ENCODE measurements around the gene PPP4C.

Gene PPP4C

GRCh38 chr16:30082545-30083090 is 6.8 kb downstream of the PPP4C start:
- no peak for DNase-seq (ENCODE audit: low read depth, low spot score)

DNA sequence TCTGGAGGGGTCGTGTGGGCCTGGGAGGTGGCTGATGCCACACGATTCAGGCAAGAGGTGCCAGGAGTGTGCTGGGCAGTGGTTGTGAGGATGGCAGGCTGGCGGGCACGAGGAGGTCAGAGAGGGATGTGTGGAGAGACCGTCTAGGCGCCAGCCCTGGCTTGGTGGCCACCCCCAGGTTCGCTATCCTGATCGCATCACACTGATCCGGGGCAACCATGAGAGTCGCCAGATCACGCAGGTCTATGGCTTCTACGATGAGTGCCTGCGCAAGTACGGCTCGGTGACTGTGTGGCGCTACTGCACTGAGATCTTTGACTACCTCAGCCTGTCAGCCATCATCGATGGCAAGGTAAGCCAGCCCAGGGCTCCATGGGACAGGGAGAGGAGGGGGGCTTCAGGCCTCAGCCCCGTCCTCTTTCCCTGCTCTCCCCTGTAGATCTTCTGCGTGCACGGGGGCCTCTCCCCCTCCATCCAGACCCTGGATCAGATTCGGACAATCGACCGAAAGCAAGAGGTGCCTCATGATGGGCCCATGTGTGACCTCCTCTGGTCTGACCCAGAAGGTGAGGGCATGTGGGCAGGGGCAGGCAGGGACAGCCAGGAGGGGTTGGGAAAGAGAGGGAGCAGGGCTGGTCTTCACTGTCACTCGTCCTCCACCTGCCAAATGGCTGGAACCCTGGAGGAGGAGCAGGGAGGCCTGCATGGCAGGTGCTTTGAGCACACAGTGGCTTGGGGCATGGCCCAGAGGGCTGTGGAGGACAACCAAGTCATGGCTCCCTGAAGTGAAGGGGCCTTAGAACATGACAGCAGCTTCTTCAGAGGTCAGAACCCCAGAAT is 7.6 kb downstream of the PPP4C start:
- DNase-seq (ENCODE audit: low read depth, low spot score) = no peak

GRCh38 chr16:30084096-30084815 is 8.5 kb downstream of the PPP4C start:
- no peak for DNase-seq (ENCODE audit: low read depth, low spot score)

DNA sequence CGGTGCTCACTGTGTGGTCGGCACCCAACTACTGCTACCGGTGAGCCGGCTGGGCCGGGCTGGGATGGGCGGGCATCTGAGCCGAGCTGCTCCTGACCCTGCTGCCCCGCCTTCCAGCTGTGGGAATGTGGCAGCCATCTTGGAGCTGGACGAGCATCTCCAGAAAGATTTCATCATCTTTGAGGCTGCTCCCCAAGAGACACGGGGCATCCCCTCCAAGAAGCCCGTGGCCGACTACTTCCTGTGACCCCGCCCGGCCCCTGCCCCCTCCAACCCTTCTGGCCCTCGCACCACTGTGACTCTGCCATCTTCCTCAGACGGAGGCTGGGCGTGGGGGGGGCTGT is 9.0 kb downstream of the PPP4C start:
- DNase-seq (ENCODE audit: low read depth, low spot score) = no peak

DNA sequence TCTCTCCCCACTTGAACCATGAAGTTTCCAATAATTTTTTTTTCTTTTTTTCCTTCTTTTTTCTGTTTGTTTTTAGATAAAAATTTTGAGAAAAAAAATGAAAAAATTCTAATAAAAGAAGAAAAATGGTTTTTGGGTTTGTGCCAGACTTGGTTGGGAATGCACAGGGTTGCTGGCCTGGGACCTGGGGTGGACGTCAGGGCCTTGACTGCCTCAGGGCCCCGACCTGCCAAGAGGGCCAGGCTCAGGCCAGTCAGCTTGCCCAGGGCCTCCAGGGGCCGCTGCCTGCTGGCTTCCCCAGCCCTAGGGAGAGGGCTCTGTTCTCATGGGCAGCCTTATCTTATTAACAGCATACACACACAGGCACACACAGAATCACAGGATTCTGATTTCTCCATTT is 9.5 kb downstream of the PPP4C start:
- DNase-seq (ENCODE audit: low read depth, low spot score) = no peak

DNA sequence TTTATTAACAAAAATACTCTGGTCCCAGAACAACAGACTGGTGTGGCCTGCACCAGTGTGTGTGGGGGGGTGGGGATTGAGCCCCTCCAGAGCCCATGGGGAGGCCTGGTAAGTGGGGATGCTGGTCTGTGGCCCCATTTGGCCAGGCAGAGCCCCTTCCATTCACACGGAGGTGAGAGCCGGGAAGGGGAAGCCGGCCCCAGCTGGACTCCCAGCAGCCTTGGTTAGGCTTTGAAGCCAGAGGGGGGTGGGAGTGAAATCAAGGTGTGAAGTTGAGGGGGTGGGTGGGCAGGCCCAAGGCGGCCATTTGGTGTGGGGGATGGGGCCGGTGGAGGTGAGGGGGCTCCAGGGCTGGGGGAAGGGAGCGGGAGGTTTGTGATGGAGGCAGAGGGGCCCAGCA is 10.0 kb downstream of the PPP4C start:
- DNase-seq (ENCODE audit: low read depth, low spot score) = no peak

- DNase-seq (ENCODE audit: low read depth, low spot score) = no peak
These were observed 10.7 kb downstream of the PPP4C start for GRCh38 chr16:30086291-30087140.

DNA sequence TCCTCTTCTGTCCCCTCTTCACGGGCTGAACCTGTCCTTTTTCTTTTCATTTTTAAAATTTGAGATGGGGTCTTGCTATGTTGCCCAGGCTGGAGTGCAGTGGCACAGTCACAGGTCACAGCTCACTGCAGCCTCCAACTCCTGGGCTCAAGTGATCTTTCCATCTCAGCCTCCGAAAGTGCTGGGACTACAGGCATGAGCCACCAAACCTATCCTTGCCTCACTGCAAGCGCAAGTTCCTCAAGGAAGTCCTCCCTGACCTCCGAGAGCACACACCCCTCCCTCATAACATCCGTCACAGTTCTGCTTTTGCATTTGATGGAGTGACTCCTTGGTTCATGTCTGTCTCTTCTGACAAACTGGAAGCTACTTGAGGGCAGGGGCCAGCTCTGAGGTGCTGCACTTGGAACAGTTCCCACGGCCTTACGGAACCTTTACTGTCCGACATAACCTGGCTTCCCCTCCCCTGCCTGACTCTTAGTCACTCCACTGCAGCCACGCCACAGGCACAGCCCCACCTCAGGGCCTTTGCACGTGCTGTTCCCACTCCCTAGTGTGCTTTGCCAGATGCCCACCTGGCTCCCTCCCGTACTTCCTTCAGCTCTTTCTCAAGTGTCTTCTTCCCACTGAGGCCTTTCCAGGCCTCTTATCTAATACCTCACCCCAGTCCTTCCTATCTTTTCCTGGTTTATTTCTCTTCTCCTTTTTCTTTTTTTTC is 11.5 kb downstream of the PPP4C start:
- no peak for DNase-seq (ENCODE audit: low read depth, low spot score)

DNA sequence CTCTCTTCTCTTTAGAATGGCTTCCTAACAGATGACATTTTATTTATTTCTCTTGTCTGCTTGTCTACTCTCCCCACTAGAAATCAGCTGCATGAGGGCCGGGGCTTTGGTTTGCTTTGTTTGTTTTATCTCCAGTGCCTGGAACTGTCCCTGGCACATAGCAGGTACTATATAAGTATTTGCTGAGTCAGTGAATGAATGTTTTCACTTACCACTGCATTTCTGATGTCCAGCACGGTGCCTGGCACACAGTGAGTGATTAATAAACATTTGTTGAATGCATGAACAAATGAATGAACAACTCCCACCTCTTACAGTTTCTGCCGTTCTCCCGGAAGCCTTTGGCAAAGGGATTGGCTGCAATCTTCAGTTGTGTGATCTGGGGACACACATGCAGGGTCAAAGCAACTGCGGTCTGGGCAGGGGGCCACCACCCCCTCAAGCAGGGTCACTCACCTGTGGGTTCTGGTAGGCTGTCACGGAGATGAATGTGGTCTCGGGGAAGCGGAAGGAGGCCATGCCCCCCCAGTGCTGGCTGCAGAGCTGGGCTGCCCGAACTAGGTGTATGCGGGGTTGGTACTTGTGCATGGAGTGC is 12.5 kb downstream of the PPP4C start:
- no peak for DNase-seq (ENCODE audit: low read depth, low spot score)

DNA sequence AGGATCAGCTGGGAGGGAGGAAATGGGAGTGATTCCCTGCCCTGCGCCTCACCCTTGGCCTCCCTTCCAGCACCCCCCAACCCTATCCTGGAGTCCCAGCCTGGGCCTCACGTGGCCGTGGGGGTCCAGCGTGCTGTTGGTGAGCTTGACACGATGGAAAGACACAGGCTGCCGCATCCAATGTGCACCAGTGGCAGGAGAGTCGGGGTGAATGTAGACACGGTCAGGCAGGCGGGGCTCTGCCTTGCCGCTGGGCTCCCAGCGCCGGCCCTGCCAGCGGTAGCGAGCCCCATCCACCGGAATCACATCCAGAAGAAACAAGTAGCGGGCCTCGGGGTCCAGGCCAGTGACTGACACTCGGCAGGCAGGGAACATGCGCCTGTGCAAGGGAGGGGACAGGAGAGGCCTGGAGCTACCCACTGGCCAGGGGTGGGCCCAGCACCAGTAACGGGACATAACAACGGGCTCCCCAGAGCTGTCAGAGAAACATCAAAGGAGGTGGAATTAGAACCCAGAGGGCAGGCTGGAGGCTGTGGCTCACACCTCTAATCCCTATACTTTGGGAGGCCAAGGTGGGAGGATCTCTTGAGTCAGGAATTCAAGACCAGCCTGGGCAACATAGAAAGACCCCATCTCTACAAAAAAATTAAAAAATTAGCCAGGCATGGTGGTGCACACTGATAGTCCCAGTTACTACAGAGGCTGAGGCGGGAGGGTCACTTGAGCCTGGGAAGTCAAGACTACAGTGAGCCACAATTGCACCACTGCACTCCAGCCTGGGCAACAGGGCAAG is 13.2 kb downstream of the PPP4C start:
- no peak for DNase-seq (ENCODE audit: low read depth, low spot score)

DNA sequence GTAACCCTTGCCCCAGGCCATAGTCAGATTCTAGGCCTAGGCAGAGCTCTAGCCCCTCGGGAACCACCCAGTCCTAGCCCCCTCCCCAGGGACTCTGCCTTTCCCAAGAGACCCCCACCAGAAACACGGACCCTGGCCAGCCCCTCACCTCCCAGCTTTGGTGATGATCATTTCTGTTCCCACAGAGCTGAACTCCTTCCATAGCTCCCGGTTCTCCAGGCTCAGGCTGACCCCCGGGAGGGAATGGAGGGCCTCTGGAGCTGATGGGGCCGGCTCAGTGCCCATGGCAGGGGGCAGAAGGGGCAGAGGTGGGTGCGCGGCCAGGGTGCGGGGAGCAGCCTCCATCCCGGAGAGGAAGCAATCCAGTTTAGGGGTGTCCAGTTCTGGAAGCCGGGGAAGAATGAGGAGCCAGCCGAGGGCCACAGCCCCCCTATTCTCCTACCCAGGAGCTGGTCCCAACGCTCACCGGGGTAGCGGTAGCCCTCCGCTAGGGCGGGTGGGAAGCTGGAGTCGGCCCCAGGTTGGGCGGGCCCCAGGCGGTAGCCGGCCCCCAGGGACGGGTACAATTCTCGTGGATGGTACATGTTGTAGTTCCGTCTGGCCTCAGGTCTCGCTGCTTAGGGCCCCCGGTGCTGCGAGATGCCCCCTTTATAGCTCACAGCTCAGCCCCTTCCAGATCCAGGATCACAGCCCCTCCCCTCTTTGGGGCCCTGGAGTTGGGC is 15.0 kb downstream of the PPP4C start:
- no peak for DNase-seq (ENCODE audit: low read depth, low spot score)

DNA sequence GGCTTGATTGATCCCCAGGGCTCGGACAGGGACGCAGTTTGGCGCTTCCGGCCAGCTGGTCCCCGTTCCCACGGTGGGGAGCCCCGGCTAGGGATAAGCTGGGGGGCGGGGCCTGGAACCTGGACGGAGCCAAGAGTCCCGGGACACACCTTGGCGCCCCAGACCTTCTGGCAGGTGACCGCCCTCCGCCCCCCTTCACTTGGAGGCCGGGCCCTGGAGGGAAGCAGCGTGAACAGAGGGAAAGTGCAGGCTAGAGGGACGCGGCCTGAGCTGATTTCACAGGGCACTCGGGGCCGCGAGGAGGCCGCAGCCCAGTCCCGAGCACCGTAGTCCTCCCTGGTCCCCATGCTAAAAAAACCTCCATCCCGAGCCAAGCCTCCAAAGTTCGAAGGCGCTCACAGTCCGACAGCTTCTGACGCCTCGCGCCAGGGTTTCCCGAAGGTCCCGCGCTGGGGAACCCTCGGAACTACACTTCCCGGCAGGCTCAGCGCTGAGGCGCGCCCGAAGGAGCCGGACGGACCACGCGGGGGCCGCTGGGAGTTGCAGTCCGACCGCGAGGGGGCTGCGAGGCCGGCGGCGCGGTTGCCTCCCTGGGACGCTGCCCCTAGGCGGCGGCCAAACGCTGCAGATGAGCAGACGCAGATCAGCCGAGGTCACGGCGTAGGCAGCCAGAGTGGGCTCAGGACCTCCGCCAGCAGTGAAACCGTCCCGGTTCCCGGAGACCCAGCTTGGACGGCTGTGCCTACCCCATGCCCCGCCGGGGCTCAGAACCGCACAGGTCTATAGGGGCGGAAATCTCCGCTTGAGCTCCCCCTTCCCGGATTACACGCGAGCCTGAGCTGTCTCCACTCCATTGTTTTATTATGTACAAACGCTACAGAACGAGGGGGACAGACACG is 15.9 kb downstream of the PPP4C start, which contains the start of gene TBX6:
TBX6 (minus strand) TSS at position 451 of the 899 bp plus-strand sequence. CDS start 731 bp downstream, outside the sequence.
- peak; percentile 89 for DNase-seq (ENCODE audit: low read depth, low spot score)

DNA sequence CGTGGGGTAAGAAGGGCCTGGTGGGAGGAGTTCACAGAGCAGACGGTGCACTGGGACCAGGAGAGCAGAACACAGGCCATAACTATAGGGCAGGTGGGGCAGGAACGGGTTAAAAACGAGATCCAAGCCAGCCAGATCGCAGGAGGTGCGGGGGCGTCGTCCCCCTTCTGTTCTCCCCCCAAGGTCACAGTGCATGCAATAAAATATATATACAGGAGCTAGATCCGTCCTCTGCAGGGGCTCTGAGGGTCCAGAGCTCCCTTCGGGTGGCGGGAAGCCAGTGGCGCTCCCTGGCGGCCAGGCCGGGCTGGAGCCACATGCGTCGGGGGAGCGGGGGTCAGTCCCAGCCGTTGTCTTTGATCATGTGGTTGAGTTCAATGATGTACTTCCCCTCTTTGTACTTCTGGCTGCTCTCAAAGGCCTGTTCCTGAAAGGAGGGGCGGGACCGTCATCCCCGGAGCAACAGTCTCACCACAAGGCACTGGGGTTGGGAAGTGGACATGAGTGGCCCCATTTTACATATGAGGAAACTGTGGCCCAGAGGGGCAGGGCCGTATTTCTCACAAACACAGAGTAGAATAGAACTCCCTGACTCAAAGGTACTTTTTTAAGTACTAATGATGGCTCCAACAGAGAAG is 16.7 kb downstream of the PPP4C start:
- DNase-seq (ENCODE audit: low read depth, low spot score) = peak; percentile 26

- no peak for DNase-seq (ENCODE audit: low read depth, low spot score)
These were observed 18.9 kb downstream of the PPP4C start for GRCh38 chr16:30094541-30095165.

DNA sequence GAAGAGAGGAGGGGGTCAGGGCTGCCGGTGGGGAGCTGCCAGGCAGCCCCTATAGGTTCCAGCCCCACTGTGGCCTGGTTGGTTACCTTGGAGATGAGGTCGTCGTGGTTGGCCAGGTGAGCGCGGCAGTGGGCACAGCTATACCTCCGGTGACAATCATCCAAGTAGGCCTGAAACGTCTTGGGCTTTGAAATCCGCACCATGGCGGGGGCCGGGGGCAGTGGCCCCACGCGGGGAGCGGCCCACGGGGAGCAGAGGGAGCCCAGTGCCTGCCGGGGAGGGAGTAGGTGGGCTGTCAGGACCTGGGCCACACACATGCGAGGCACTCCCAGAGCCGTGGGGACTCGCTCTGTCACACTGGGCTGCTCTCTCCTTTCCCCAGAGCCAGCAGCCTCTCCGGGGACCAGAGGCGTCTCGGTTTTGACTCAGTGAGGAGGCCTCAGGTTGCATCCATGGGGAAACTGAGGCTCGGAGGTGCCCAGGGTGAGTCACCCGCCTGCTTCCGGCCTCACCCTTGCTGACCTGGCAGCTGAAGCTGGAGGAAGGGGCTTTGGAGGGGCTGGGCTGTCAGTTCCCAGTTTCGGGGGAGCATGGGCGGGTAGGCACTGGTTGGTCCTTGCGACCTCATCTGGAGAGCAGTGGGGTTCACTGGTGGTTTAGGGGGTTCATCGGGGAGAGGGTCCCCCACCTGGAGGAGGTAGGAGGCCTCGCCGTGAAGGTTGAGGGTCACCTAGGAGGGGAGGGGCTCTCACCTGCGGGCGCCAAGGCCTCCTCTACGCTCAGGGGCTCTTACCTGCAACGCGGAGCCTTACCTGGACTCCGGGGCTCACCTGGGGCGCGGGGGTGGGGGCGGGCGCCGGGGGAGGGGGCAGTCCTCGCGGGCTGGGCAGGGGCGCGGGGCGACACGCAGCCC is 19.6 kb downstream of the PPP4C start:
- no peak for DNase-seq (ENCODE audit: low read depth, low spot score)
